Neural cell (in vitro differentiated cells): Measurements from ENCODE around the gene CALHM1.

Source experiments
- EP300 ChIP-seq: fragments of 450-650 bp; conservative IDR thresholded peaks from 2 replicates; pipeline ENCODE4 v1.6.1; 2014; ENCODE audit warnings: antibody characterized with exemption, mild to moderate bottlenecking, moderate library complexity; ENCODE audit not compliant: poor library complexity, severe bottlenecking
- POLR2AphosphoS5 ChIP-seq: IDR thresholded peaks from 2 replicates; pipeline ENCODE4 v1.6.1; 2012
- TF ChIP-seq, protein P1 (sequence below): fragments of 450-650 bp; IDR thresholded peaks from 2 replicates; pipeline ENCODE4 v1.5.1; 2014; ENCODE audit warnings: antibody characterized with exemption, mild to moderate bottlenecking, moderate library complexity; ENCODE audit not compliant: poor library complexity, severe bottlenecking

DNA sequence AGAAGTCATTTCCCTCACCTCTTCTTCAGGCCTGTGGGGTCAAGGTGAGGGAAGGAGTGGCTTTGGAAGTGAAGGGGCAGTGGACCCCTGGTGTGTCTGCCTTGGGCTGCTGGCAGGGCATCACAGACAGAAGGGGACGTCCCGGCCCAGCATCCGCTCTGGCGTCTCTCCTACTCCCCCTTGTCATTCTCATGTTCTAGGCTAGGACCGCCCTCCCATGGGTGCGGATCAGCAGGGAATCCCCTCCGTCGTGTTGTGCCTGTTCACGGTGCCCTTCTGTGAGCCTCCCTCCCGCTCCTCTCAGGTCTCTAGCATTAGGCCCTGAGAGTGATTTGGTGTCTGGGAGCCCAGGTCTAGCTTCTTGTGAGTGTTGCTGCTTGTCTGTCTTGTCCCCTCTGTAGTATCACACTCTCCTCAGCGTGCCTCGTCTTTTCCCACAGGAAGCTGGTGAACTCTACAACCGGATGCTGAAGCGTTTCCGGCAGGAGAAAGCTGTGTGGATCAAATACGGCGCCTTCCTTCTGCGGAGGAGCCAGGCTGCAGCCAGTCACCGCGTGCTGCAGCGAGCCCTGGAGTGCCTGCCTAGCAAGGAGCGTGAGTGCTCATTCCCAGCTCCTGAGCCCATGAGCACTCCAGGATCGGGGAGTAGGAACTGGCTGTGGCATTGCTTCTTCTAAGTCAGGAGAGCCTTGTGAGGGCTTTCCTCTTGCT, 15.1 kb downstream of the CALHM1 start:
- TF ChIP-seq, protein P1, sequence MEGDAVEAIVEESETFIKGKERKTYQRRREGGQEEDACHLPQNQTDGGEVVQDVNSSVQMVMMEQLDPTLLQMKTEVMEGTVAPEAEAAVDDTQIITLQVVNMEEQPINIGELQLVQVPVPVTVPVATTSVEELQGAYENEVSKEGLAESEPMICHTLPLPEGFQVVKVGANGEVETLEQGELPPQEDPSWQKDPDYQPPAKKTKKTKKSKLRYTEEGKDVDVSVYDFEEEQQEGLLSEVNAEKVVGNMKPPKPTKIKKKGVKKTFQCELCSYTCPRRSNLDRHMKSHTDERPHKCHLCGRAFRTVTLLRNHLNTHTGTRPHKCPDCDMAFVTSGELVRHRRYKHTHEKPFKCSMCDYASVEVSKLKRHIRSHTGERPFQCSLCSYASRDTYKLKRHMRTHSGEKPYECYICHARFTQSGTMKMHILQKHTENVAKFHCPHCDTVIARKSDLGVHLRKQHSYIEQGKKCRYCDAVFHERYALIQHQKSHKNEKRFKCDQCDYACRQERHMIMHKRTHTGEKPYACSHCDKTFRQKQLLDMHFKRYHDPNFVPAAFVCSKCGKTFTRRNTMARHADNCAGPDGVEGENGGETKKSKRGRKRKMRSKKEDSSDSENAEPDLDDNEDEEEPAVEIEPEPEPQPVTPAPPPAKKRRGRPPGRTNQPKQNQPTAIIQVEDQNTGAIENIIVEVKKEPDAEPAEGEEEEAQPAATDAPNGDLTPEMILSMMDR = no peak
- no peak for TF ChIP-seq EP300
- TF ChIP-seq POLR2AphosphoS5 = no peak
